Kidney glomerular epithelial cell (primary cell): ENCODE measurements around the gene MSTO1.
"Not testable (repeated sequence)": the region's sequence is repeated elsewhere in the genome, so short reads cannot be mapped to it uniquely, and the experiment has no call there.

Experiments used
- DNase-seq: peaks from one replicate; lab custom pipeline; 2025; lab: John Stamatoyannopoulos, UW

MSTO1 gene

GRCh38 chr1:155622191-155622590, 12.2 kb downstream of the MSTO1 start:
- DNase-seq: no peak

GRCh38 chr1:155623357-155623756, 13.3 kb downstream of the MSTO1 start:
- no peak for DNase-seq

- DNase-seq: not testable (repeated sequence)
Observed at GRCh38 chr1:155626428-155626827, 16.4 kb downstream of the MSTO1 start.

GRCh38 chr1:155636397-155637153, 26.6 kb downstream of the MSTO1 start:
- no peak for DNase-seq

GRCh38 chr1:155640367-155640766, 30.3 kb downstream of the MSTO1 start:
- DNase-seq: no peak

- not testable (repeated sequence) for DNase-seq
Observed at GRCh38 chr1:155642559-155643180, 32.7 kb downstream of the MSTO1 start.

- no peak for DNase-seq
Observed at GRCh38 chr1:155643230-155643629, 33.2 kb downstream of the MSTO1 start.

GRCh38 chr1:155645034-155645598, 35.1 kb downstream of the MSTO1 start:
- no peak for DNase-seq

GRCh38 chr1:155645648-155646047, 35.6 kb downstream of the MSTO1 start:
- DNase-seq: no peak

- no peak for DNase-seq
Observed at GRCh38 chr1:155646307-155646706, 36.3 kb downstream of the MSTO1 start.

- DNase-seq: peak; percentile 68
Observed at GRCh38 chr1:155648207-155649147, 38.5 kb downstream of the MSTO1 start.

- DNase-seq: no peak
Observed at GRCh38 chr1:155649676-155650075, 39.7 kb downstream of the MSTO1 start.

GRCh38 chr1:155650231-155650757, 40.3 kb downstream of the MSTO1 start:
- no peak for DNase-seq

GRCh38 chr1:155651861-155652661, 42.0 kb downstream of the MSTO1 start:
- no peak for DNase-seq

- DNase-seq: no peak
Observed at GRCh38 chr1:155652951-155653350, 42.9 kb downstream of the MSTO1 start.

- no peak for DNase-seq
Observed at GRCh38 chr1:155657463-155657862, 47.4 kb downstream of the MSTO1 start.

- DNase-seq: not testable (repeated sequence)
Observed at GRCh38 chr1:155661239-155661638, 51.2 kb downstream of the MSTO1 start.
